IgD-negative memory B cell (primary cell): Measurements from ENCODE around the gene KYAT1. TPM values are rescaled to one million over a fixed set of nuclear protein-coding genes. Genes with fewer than 3 reads are reported as not detected.

Source experiments
- H3K27ac Mint-ChIP-seq, 3 donors: one replicate each; pipeline ENCODE4 v1.8.0; 2020 to 2022; ENCODE audit warnings: mild to moderate bottlenecking in 3 of 3, mixed read lengths in 3 of 3, moderate library complexity in 1 of 3
- H3K27me3 Mint-ChIP-seq: one replicate; pipeline ENCODE4 v1.8.0; 2021; ENCODE audit warnings: mixed read lengths
- H3K36me3 Mint-ChIP-seq: one replicate; pipeline ENCODE4 v1.8.0; 2020; ENCODE audit warnings: mild to moderate bottlenecking, mixed read lengths
- H3K4me1 Mint-ChIP-seq, 3 donors: one replicate each; pipeline ENCODE4 v1.8.0; 2020 to 2022; ENCODE audit warnings: mixed read lengths in 3 of 3, mild to moderate bottlenecking in 1 of 3
- H3K4me3 Mint-ChIP-seq, 4 donors: one replicate each; pipeline ENCODE4 v1.8.0; 2020 to 2022; ENCODE audit warnings: mild to moderate bottlenecking in 4 of 4, mixed read lengths in 4 of 4, moderate library complexity in 3 of 4
- H3K9me3 Mint-ChIP-seq, 3 donors: one replicate each; pipeline ENCODE4 v1.8.0; 2020 to 2021; ENCODE audit warnings: mixed read lengths in 3 of 3, mild to moderate bottlenecking in 1 of 3
- polyA plus RNA-seq: library from polyadenylated mRNA; unstranded; fragments of 300-500 nt; fragmentation: Illumina TruSeq; gene quantifications from one replicate; pipeline ENCODE4 v1.2.3, GENCODE V29; 2021

KYAT1 gene
- polyA plus RNA-seq, result 11.4 TPM

GRCh38 chr9:128881884-128882676 lies at the start of gene KYAT1, which contains the start of gene LRRC8A:
Gene KYAT1, minus strand, starts transcription at chr9:128881950. Its CDS starts 36,545 bp downstream, at chr9:128845405.
Gene LRRC8A, plus strand, starts transcription at chr9:128882133. Its CDS starts 25,032 bp downstream, at chr9:128907165.
- Mint-ChIP-seq H3K36me3 (peaks cover 3% of the 10 kb centered on the region), H3K27me3 (no peaks in the 10 kb centered on the region), H3K9me3 (no peaks in the 10 kb centered on the region), H3K27ac (peak within 1 kb of the TSS; percentile 83 to 97 (median 97)), H3K4me3 (peak within 1 kb of the TSS; percentile 91 to 99 (median 96)), H3K4me1 (peaks cover 25 to 44% (median 34%) of the 10 kb centered on the region in 3 donors)

GRCh38 chr9:128929560-128929959 lies 47.8 kb upstream of the KYAT1 start:
- H3K36me3 Mint-ChIP-seq, result no peaks in the 10 kb centered on the region
- H3K9me3 Mint-ChIP-seq, result no peaks in the 10 kb centered on the region
- no peak overlapping the region for H3K27ac Mint-ChIP-seq
- H3K4me3 Mint-ChIP-seq, result no peak overlapping the region
- no peaks in the 10 kb centered on the region for H3K27me3 Mint-ChIP-seq
- peaks cover 4 to 6% (median 5%) of the 10 kb centered on the region in 3 donors for H3K4me1 Mint-ChIP-seq

DNA sequence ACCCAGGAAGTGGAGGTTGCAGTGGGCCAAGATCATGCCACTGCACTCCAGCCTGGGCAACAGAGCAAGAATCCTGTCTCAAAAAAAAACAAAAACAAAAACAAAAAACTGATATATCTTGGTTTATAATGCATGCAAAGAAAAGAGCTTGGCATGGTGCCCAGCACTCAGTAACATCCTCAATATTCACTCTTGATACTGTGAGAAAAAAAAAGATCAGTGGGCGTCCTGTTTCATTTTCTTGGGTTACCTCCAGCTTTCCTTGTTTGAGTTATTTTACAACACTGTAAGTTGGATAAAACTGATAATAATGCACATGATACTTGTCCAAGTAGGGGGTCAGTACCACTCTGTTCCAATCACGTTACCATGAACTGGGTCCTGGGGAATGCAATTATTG lies 46.9 kb upstream of the KYAT1 start:
- Mint-ChIP-seq H3K9me3 (no peaks in the 10 kb centered on the region), H3K36me3 (no peaks in the 10 kb centered on the region), H3K4me1 (peaks cover 4 to 6% (median 5%) of the 10 kb centered on the region in 3 donors), H3K27ac (no peak overlapping the region), H3K4me3 (no peak overlapping the region), H3K27me3 (no peaks in the 10 kb centered on the region)

DNA sequence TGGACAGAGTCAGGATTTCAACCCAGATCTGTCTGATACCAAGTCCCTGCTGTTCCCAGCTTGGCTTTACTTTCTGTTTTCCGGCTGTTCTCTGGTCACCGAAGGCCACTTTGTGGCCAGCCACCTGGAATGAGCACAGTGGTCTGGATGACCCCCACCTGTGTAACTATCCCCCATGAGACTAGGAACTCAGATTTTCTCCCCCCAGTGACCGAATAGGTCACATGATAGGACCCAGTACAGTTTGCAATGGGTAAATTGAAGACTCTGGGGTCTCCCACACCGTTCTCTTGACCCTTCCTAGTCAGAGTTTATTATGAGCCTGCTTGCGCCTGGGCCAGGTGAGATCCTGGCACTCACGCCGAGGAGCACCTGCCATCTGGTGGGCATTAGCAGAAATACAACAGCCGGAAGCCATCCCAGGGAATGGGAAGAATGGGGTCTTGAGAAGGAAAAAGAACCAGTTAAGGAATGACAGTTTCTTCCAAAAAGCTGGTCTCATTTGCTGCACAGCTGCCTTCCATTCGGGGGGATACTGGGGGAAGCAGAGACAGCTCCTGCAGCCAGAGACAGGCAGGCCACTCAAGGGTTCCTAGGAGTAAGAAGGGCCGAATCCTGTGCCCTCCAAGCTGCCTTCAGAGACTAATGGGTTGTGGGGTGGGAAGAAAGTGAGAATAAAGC lies 46.1 kb upstream of the KYAT1 start:
- H3K27ac Mint-ChIP-seq, result peak overlapping the region in 1 of 3 donors; percentile 31
- no peak overlapping the region for H3K4me3 Mint-ChIP-seq
- no peaks in the 10 kb centered on the region for H3K27me3 Mint-ChIP-seq
- H3K4me1 Mint-ChIP-seq, result peaks cover 4 to 6% (median 5%) of the 10 kb centered on the region in 3 donors
- H3K36me3 Mint-ChIP-seq, result no peaks in the 10 kb centered on the region
- no peaks in the 10 kb centered on the region for H3K9me3 Mint-ChIP-seq

- Mint-ChIP-seq H3K27me3 (no peaks in the 10 kb centered on the region), H3K9me3 (no peaks in the 10 kb centered on the region), H3K4me3 (no peak overlapping the region), H3K4me1 (peaks cover 4 to 8% (median 5%) of the 10 kb centered on the region in 3 donors), H3K36me3 (no peaks in the 10 kb centered on the region), H3K27ac (no peak overlapping the region)
Measured at GRCh38 chr9:128923493-128923883, 41.7 kb upstream of the KYAT1 start.

DNA sequence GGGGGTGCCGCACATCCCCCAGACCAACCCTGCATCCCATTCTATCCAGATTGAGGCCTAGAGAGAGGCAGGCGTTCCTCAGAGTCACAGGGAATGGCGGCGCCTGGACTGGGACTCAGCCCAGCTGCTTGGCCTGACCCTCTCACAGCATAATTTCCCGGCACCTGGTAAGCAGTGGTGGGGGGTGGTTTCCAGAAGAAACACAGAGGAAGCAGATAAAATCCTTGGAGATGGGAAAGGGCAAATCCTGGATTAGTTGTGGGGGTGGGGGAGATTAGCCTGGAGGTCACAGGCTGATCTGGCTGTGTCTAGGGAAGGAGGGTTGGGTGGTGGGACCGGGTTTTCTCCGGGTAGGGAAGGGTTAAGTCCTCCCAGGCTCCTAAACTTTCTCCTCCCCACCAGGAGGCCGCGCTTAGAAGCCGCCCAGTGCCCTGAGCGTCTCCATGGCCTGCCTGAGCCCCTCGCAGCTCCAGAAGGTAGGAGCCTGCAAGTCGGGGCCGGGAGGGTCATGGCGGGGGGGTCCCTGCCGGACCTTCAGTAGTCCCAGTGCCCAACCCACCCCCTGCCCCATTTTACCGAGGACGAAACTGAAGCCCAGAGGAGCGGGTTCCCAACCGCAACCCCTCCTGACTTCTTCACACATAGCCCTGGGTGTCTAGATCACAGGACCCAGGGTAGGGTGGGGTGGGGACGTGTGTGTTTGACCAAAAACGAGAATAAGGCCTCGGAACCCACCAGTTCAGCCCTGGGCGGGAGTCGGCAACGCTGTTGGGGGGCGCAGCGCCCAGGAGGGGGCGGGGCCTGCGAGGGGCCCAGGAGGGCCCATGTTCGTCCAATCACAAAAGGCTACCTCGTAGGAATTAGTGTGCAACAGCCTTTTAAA lies 40.4 kb upstream of the KYAT1 start:
- Mint-ChIP-seq H3K4me3 (peak overlapping the region in 1 of 4 donors; percentile 76), H3K27me3 (no peaks in the 10 kb centered on the region), H3K4me1 (peaks cover 0 to 5% (median 0%) of the 10 kb centered on the region in 3 donors), H3K27ac (no peak overlapping the region), H3K36me3 (peaks cover 4% of the 10 kb centered on the region), H3K9me3 (no peaks in the 10 kb centered on the region)

- Mint-ChIP-seq H3K4me3 (peak within 1 kb of the TSS in 3 of 4 donors; percentile 30 to 76 (median 54)), H3K27me3 (no peaks in the 10 kb centered on the region), H3K4me1 (peaks cover 0 to 2% (median 0%) of the 10 kb centered on the region in 3 donors), H3K9me3 (no peaks in the 10 kb centered on the region), H3K36me3 (peaks cover 4% of the 10 kb centered on the region), H3K27ac (peak within 1 kb of the TSS; percentile 52 to 93 (median 71))
Measured at GRCh38 chr9:128920381-128921058, 38.8 kb upstream of the KYAT1 start, which contains the start of gene PHYHD1. Gene PHYHD1, plus strand, starts transcription at chr9:128920982. Its CDS starts 1,342 bp downstream, at chr9:128922324.

DNA sequence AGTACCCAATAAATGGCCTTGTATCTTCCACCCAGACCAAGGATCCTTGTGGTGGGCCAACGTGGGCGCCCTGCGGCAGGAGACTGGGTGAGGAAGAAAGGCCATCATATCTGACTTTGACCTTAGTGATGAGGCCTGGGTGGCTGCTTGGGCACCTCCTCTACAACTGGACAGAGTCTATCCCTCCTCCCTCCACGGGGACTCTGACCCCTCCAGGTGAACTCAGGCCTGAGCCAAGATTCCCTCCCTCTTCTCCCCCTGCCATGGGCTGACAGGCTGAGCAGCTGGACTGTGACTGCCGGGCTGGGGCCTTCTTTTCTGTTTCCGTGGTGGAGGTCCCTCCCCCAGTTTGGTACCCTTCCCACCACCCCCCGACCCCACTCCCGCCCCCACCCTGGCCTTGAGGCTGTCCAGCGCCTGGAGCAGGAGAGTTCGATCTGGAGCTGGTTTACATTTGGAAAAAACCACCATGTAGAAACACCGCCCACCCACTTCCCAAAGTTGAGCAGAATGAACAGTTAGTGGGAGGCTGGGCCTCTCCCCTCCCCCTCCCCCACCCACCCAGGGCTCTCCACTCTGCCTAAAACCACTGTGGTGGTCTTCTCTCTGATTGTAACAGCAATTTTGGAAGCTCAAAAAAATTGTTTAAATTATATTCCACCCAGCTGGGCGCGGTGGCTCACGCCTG lies 37.8 kb upstream of the KYAT1 start:
- Mint-ChIP-seq H3K27me3 (no peaks in the 10 kb centered on the region), H3K9me3 (no peaks in the 10 kb centered on the region), H3K4me3 (no peak overlapping the region), H3K36me3 (peaks cover 4% of the 10 kb centered on the region), H3K27ac (no peak overlapping the region), H3K4me1 (peaks cover 0 to 2% (median 0%) of the 10 kb centered on the region in 3 donors)

GRCh38 chr9:128918921-128919320 lies 37.2 kb upstream of the KYAT1 start:
- Mint-ChIP-seq H3K4me1 (peaks cover 0 to 2% (median 0%) of the 10 kb centered on the region in 3 donors), H3K9me3 (no peaks in the 10 kb centered on the region)

GRCh38 chr9:128917151-128917849 lies 35.5 kb upstream of the KYAT1 start:
- Mint-ChIP-seq H3K36me3 (peaks cover 4% of the 10 kb centered on the region), H3K27me3 (no peaks in the 10 kb centered on the region), H3K4me3 (no peak overlapping the region), H3K27ac (no peak overlapping the region), H3K4me1 (peaks cover 0 to 6% (median 4%) of the 10 kb centered on the region in 3 donors), H3K9me3 (no peaks in the 10 kb centered on the region)

More at GRCh38 chr9:128918921-128919320, 37.2 kb upstream of the KYAT1 start:
- Mint-ChIP-seq H3K27ac (no peak overlapping the region), H3K4me3 (no peak overlapping the region), H3K27me3 (no peaks in the 10 kb centered on the region), H3K36me3 (peaks cover 4% of the 10 kb centered on the region)

DNA sequence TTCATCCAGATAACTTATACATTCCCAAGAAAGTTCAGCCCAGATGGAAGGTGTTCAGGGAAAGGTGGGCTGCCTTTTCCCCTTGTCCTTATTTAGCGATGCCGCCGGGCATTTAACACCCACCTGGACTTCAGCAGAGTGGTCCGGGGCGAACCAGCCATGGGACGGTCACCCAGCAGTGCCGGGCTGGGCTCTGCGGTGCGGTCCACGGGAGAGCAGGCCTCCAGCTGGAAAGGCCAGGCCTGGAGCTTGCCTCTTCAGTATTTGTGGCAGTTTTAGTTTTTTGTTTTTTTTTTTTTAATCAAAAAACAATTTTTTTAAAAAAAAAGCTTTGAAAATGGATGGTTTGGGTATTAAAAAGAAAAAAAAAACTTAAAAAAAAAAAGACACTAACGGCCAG lies 35.0 kb upstream of the KYAT1 start:
- H3K9me3 Mint-ChIP-seq, result no peaks in the 10 kb centered on the region
- H3K27me3 Mint-ChIP-seq, result no peaks in the 10 kb centered on the region
- H3K4me1 Mint-ChIP-seq, result peaks cover 0 to 6% (median 2%) of the 10 kb centered on the region in 3 donors
- H3K36me3 Mint-ChIP-seq, result peaks cover 4% of the 10 kb centered on the region
- no peak overlapping the region for H3K4me3 Mint-ChIP-seq
- H3K27ac Mint-ChIP-seq, result no peak overlapping the region

DNA sequence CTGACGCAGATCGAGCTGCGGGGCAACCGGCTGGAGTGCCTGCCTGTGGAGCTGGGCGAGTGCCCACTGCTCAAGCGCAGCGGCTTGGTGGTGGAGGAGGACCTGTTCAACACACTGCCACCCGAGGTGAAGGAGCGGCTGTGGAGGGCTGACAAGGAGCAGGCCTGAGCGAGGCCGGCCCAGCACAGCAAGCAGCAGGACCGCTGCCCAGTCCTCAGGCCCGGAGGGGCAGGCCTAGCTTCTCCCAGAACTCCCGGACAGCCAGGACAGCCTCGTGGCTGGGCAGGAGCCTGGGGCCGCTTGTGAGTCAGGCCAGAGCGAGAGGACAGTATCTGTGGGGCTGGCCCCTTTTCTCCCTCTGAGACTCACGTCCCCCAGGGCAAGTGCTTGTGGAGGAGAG lies 34.5 kb upstream of the KYAT1 start:
- Mint-ChIP-seq H3K27ac (no peak overlapping the region), H3K9me3 (no peaks in the 10 kb centered on the region), H3K4me1 (peaks cover 0 to 6% (median 2%) of the 10 kb centered on the region in 3 donors)

More for the DNA sequence above, 34.5 kb upstream of the KYAT1 start:
- H3K4me3 Mint-ChIP-seq, result no peak overlapping the region
- H3K27me3 Mint-ChIP-seq, result no peaks in the 10 kb centered on the region
- peaks cover 4% of the 10 kb centered on the region for H3K36me3 Mint-ChIP-seq
